ENCODE results near the gene CHST7. TPM values are rescaled to one million over a fixed set of nuclear protein-coding genes. Genes with fewer than 3 reads are reported as not detected.
A peak's percentile ranks its signal among the peaks of the same experiment; 100 is the strongest.

Gene CHST7
- polyA plus RNA-seq, 1 experiment, result 2.1 TPM

DNA sequence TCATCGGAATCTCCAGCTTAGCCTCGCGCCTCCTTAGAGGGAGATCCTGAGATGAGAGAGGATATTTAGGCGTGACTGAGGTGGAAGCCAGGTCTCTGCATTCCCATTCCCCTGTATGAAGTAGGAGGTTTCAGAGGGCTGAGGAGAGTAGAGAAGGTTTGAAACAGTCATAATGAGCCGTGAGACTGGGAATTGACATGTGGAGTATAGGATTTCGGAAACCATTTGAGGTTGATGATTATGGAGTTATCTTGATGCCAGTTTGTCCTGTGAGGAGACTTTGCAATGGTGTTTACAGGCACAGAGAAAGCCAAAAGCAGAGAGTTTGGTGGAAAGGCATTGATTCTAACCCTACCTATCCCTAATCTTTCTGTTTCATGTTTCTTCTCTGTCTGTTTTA, 2.0 kb downstream of the CHST7 start:
- POLR2A ChIA-PET, result interaction anchor here (0.6 kb wide), 1 partner anchor 767 kb away, joined by 3 read pairs; no protein-coding TSS in a partner anchor
- Histone ChIP-seq H3K9me3 (ENCODE audit: control insufficient read depth, insufficient read depth, low read length) (no peaks in the 10 kb centered on the region), H3K27me3 (ENCODE audit: control insufficient read depth, insufficient read depth, low read length) (no peaks in the 10 kb centered on the region), H3K4me3 (ENCODE audit: low read depth, low read length) (peak overlapping the region; percentile 62), H3K27ac (ENCODE audit: low read depth, low read length) (no peak overlapping the region)
- CTCF ChIA-PET, result no interaction called here
- no peak for DNase-seq (ENCODE audit: low read depth, low spot score)
- TF ChIP-seq, protein P1, sequence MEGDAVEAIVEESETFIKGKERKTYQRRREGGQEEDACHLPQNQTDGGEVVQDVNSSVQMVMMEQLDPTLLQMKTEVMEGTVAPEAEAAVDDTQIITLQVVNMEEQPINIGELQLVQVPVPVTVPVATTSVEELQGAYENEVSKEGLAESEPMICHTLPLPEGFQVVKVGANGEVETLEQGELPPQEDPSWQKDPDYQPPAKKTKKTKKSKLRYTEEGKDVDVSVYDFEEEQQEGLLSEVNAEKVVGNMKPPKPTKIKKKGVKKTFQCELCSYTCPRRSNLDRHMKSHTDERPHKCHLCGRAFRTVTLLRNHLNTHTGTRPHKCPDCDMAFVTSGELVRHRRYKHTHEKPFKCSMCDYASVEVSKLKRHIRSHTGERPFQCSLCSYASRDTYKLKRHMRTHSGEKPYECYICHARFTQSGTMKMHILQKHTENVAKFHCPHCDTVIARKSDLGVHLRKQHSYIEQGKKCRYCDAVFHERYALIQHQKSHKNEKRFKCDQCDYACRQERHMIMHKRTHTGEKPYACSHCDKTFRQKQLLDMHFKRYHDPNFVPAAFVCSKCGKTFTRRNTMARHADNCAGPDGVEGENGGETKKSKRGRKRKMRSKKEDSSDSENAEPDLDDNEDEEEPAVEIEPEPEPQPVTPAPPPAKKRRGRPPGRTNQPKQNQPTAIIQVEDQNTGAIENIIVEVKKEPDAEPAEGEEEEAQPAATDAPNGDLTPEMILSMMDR (IDR thresholded peaks at IDR 0.05; ENCODE audit: low read depth, low read length), result no peak

DNA sequence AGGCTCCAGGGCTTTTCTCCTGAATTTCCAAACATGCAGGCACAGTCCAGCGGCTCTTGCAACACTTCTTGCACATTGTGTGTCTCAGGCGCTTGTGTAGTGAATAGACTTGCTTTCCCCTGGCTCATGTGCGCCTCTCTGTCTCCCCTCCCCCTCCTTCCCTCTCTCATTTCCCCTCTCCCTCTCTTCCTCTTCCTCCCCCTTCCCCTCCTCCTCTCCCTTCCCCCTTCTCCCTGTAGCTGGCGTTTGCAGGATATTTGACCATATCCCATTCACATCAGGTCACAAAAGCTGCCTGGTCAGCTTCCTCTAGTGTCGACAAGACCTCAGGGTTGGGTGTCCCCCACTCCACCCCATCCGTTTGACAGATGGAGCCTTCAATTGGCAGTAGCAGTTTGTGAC, 2.4 kb downstream of the CHST7 start:
- TF ChIP-seq, protein P1 (IDR thresholded peaks at IDR 0.05; ENCODE audit: low read depth, low read length), result no peak
- CTCF ChIA-PET, result no interaction called here
- DNase-seq (ENCODE audit: low read depth, low spot score), result no peak
- Histone ChIP-seq H3K27ac (ENCODE audit: low read depth, low read length) (no peak overlapping the region), H3K27me3 (ENCODE audit: control insufficient read depth, insufficient read depth, low read length) (no peaks in the 10 kb centered on the region), H3K9me3 (ENCODE audit: control insufficient read depth, insufficient read depth, low read length) (no peaks in the 10 kb centered on the region), H3K4me3 (ENCODE audit: low read depth, low read length) (peak overlapping the region; percentile 62)
- POLR2A ChIA-PET, result interaction anchor here (0.6 kb wide), 1 partner anchor 768 kb away, joined by 3 read pairs; no protein-coding TSS in a partner anchor

DNA sequence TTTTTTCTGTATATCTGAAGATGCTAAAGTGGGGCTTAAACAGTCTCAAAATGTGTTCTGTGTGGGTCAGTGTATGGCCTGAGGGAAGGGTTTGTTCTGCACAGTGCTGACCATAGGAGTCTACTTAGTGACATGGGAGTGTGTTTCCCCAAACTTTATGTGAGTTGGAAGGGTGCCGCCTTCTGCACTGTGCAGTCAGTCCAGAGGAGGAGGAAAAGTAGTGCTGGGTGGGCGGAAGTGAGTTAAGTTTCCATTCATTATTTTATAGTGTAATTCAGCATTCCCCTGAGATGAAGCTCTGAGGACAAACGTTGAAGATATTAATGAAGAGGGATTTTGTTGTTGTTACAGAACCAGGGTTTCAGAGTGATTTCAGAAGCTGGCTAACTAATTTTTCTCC, 2.9 kb downstream of the CHST7 start:
- Histone ChIP-seq H3K27me3 (ENCODE audit: control insufficient read depth, insufficient read depth, low read length) (no peaks in the 10 kb centered on the region), H3K9me3 (ENCODE audit: control insufficient read depth, insufficient read depth, low read length) (no peaks in the 10 kb centered on the region), H3K27ac (ENCODE audit: low read depth, low read length) (no peak overlapping the region), H3K4me3 (ENCODE audit: low read depth, low read length) (peak overlapping the region; percentile 27; the same call in 1 of the 2 replicates)
- TF ChIP-seq, protein P1 (IDR thresholded peaks at IDR 0.05; ENCODE audit: low read depth, low read length), result no peak
- no peak for DNase-seq (ENCODE audit: low read depth, low spot score)
- ChIA-PET CTCF (no interaction called here), POLR2A (interaction anchor here (0.5 to 0.6 kb wide), 2 partner anchors 179 to 768 kb away, joined by 3 to 5 read pairs; no protein-coding TSS in a partner anchor)

DNA sequence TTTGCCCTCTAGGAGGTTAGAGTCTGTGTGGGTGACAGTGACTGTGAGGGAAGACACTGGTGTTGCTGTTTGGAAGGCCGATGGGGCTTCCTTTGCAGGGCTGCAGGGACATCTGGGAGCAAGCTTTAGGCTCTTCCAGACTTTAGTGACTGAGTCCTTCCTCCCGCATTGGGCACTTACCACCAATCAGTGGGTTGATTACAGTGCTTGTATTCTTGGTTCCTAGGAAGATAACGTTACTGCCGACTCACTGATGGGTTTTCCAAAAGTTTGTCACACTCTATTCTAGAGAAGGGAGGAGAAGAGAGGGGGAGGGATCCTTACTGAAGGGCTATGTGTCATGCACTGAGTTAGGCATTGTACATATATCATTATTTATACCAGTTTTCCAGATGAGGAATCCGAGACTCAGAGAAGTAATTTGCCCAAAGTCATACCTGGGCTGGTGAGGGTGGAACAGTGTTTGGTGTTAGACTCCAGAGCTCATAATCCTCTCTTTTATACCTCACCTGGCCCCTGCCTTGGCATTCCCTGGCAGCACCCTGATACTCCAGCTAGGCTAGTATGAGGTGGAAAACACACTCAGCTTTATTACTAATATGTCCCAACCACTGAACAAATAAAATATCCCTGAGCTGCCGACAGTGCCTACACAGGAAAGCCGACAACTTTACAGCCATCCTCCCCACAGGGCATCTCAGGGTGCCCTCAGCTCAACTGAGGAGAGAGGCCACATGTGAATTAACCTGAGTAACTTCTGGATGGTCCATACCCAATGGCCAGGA, 3.8 kb downstream of the CHST7 start:
- TF ChIP-seq, protein P1 (IDR thresholded peaks at IDR 0.05; ENCODE audit: low read depth, low read length), result no peak
- H3K9me3 ChIP-seq (ENCODE audit: control insufficient read depth, insufficient read depth, low read length), result no peaks in the 10 kb centered on the region
- no peak overlapping the region for H3K27ac ChIP-seq (ENCODE audit: low read depth, low read length)
- no peak for DNase-seq (ENCODE audit: low read depth, low spot score)
- H3K4me3 ChIP-seq (ENCODE audit: low read depth, low read length), result no peak overlapping the region
- H3K27me3 ChIP-seq (ENCODE audit: control insufficient read depth, insufficient read depth, low read length), result no peaks in the 10 kb centered on the region
- POLR2A ChIA-PET, result interaction anchor here (0.5 kb wide), 1 partner anchor 178 kb away, joined by 5 read pairs; no protein-coding TSS in a partner anchor
- CTCF ChIA-PET, result interaction anchor here (1.1 to 2.0 kb wide), 2 partner anchors 65 to 219 kb away, joined by 3 to 6 read pairs; no protein-coding TSS in a partner anchor

DNA sequence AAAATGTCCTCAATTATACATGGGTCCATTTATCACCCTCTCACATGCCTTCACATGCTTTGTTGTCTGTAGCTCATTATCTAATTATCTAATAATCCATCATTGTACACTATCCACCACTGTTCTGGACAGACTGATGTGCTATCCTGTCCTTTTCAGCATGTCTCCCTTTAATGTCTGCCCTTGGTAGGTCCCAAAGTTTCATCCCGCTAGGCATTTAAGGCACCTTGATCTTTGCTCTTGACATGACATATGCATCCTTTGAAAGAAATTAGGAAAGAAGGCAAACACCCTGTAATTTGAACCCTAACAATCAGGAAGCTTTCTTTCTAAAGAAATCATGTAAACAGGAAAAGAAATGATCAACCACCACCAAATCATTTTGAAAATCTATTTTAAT, 5.7 kb downstream of the CHST7 start:
- ChIA-PET POLR2A (no interaction called here), CTCF (interaction anchor here (2.0 kb wide), 1 partner anchor 63 kb away, joined by 6 read pairs; no protein-coding TSS in a partner anchor)
- Histone ChIP-seq H3K4me3 (ENCODE audit: low read depth, low read length) (no peak overlapping the region), H3K9me3 (ENCODE audit: control insufficient read depth, insufficient read depth, low read length) (no peaks in the 10 kb centered on the region), H3K27me3 (ENCODE audit: control insufficient read depth, insufficient read depth, low read length) (no peaks in the 10 kb centered on the region), H3K27ac (ENCODE audit: low read depth, low read length) (no peak overlapping the region)
- TF ChIP-seq, protein P1 (IDR thresholded peaks at IDR 0.05; ENCODE audit: low read depth, low read length), result no peak
- no peak for DNase-seq (ENCODE audit: low read depth, low spot score)
